HG03460 (cell line): Measurements from ENCODE around the gene LRRC73.
"Not testable (repeated sequence)": the region's sequence is repeated elsewhere in the genome, so short reads cannot be mapped to it uniquely, and the experiment has no call there.

Source experiments
- ATAC-seq: cut with Tn5 transposase; IDR thresholded peaks from one replicate; pipeline ENCODE4 v1.9.1; 2021; ENCODE audit not compliant: unreplicated experiment

LRRC73 gene

DNA sequence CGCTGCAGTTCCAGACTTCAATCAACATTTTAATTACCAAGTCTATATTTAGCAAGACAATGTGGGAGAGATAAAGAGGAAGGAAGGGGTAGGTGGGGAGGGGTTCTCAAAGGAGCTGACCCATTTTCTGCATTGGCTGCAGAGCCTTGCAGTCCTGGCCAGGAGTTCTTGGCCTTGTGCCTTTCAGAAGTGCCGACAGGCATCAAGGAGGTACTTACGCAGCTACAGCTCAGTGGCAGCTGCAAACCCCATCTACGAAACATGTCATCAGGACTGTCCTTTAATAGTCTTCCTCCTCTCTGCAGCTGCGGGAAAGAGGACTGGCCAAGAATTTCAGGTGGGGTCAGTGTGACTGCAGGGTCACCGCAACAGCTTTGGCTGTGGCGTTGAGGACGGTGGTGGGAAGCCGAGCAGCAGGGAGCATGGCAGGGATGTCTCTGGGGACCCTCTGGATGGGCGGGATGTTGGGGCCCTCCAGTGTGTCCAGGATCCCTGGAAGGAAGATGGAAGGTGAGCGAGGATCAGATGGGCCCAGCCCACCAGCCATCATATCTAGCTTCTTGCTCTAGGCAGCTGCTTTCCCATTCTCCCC is 1.8 kb upstream of the LRRC73 start:
- no peak for ATAC-seq

DNA sequence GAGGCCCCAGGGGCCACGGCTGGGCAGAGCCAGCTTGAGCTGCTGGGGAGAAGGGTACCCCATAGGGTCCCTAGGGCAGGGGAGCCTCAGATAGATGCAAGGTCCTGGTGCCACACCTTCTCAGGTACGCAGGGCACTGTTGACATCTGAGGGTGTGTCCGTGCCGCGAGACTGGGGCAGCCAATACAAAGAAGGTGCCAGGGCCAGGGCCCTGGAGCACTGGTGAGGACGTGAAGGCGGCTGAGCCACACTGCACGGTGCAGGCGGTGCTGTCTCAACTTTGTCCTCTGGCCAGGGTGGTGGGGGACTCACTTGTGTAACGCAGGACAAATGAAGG is 649 bp upstream of the LRRC73 start:
- ATAC-seq: no peak

GRCh38 chr6:43509142-43509983 is 783 bp downstream of the LRRC73 start:
- ATAC-seq: no peak

DNA sequence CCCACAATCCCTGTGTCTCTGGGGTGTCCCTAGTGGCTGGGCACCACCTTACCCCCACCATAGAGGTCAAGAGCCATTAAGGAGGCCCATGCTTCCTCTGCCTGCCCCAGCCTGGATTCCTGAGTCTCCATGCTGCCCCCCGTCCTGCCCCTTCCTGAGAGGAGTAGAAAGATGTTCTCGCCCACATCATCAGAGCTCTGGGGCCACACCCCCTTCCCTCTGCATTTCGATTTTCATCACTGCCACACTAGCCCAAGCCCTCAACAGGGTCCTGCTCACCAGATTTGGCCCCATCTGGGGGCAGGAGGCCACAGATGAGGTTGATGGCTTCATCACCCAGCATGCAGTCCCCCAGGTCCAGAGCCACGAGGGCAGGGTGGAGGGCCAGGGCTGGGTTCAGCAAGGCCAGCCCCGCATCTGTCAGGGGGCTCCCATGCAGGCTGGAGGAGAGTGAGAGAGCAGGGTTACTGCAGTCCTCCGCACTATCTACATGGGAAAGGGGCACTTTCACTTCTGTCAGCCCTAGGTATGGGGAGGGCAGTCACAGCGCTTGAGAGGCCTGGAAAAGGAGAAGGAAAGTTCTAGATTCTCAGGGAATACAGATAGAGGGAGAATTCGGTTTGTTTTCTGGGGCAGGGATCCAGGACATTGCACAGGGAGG is 1.5 kb downstream of the LRRC73 start:
- no peak for ATAC-seq

- peak; percentile 56 for ATAC-seq
Observed at GRCh38 chr6:43506667-43507471, 3.3 kb downstream of the LRRC73 start.

GRCh38 chr6:43506171-43506570 is 4.0 kb downstream of the LRRC73 start:
- no peak for ATAC-seq

DNA sequence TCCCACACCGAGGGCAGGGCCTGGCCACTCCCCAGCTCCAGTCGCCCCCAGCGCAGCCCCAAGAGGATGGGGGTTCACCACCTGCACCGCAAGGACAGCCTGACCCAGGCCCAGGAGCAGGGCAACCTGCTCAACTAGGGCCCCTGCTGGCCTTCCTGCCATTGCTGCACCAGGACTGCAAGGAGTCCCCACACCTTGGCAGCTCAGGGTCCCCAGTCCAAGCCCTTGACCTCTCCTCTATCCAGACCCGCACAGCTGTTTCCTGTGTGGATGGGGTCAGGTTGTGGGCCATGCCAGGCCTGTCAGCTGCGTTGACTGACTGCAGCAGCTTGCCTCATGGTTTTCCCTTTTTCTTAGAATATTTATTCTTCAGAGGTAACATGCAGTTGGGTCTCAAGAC is 4.4 kb downstream of the LRRC73 start:
- ATAC-seq: no peak

DNA sequence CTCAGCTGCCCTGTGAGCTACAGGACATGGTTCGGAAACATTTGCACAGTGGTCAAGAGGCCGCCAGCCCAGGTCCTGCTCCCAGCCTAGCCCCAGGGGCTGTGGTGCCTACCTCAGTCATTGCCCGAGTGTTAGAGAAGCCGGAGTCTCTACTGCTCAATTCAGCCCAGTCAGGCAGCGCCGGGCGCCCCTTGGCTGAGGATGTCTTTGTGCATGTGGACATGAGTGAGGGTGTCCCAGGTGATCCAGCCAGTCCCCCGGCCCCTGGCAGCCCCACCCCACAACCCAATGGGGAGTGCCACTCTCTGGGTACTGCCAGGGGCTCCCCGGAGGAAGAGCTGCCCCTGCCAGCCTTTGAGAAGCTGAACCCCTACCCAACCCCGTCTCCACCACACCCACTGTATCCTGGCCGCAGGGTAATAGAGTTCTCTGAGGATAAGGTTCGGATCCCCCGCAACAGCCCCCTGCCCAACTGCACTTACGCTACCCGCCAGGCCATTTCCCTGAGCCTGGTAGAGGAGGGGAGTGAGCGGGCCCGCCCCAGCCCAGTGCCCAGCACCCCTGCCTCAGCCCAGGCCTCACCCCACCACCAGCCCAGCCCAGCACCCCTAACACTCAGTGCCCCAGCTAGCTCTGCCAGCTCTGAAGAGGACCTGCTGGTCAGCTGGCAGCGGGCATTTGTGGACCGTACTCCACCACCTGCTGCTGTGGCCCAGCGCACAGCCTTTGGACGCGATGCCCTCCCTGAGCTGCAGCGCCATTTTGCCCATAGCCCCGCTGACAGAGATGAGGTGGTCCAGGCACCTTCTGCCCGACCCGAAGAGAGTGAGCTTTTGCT is 5.2 kb downstream of the LRRC73 start:
- no peak for ATAC-seq

- no peak for ATAC-seq
Observed at GRCh38 chr6:43503443-43503842, 6.7 kb downstream of the LRRC73 start.

DNA sequence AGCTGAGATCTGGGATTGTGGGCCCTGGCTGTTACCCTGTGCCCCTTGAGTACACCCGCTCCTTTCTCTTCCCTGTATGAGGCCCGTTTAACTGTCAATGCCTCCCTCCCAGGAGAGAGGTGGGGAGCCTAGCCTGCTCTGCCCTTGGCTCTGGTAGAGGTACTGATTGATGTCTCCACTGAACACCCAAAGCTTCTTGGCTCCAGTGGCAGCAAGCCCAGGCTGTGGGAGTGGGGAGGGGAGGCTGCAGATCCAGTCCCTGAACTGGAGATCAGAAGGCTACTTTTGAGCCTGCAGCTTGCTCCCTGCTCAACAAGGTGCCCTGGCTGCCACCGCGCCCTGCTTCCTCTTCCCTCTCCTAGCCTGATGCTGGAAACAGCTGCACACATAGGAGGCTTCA is 7.5 kb downstream of the LRRC73 start:
- no peak for ATAC-seq

DNA sequence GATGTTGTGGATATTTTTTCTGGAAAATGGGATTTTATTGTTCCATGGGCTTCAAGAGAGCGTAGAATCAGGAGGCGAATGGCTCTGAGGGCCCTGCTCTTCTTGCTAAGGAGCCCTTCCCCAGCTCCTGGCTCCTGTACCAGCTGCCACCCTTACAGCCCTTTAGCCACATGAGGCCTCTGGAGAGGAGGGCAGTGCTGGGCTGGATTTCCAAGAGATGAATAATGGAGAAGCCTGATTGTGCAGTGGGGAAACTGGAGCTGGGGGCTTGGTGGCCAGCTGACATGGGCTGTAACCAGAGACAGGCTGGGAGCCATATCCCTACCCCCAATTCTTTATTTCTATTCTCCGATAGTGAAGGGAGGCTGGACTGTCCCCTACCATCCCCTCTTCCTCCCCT is 9.2 kb downstream of the LRRC73 start:
- ATAC-seq: no peak

- ATAC-seq: no peak
Observed at GRCh38 chr6:43499028-43499815, 10.9 kb downstream of the LRRC73 start.

DNA sequence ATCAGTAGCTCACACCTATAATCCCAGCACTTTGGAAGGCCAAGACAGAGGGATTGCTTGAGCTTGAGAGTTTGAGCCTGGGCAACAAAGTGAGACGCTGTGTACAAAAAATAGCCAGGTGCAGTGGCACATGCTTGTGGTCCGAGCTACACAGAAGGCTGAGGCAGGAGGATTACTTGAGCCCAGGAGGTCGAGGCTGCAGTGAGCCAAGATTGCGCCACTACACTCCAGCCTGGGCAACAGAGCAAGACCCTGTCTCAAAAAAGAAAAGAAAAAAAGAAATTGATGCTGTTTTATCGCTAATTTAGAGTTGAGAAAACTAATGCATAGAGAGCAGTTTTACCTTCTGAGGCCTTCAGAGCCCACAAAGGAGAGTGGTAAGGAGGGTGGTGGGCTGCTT is 11.9 kb downstream of the LRRC73 start:
- ATAC-seq: not testable (repeated sequence)

DNA sequence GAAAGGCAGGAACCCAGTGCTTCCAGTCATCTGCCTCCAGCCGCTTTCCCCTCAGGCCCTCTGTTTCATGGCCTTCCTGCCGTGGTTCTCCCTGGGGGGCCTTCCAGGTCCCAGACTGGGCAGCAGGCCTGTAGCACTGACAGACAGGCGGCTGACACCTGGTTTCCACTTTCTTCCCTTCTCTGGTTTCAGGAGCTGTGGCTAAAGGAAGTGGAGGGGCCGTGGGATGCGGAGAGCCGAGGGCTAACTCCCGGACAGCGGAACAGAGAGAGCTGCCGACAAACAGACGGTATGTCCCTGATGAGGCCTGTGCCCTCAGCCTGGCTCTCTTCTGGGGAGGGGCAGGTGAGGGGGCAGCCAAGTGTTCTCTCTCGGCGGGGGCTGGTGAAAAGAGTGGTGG is 12.5 kb downstream of the LRRC73 start:
- ATAC-seq: no peak

- ATAC-seq: no peak
Observed at GRCh38 chr6:43497129-43497396, 13.1 kb downstream of the LRRC73 start.

DNA sequence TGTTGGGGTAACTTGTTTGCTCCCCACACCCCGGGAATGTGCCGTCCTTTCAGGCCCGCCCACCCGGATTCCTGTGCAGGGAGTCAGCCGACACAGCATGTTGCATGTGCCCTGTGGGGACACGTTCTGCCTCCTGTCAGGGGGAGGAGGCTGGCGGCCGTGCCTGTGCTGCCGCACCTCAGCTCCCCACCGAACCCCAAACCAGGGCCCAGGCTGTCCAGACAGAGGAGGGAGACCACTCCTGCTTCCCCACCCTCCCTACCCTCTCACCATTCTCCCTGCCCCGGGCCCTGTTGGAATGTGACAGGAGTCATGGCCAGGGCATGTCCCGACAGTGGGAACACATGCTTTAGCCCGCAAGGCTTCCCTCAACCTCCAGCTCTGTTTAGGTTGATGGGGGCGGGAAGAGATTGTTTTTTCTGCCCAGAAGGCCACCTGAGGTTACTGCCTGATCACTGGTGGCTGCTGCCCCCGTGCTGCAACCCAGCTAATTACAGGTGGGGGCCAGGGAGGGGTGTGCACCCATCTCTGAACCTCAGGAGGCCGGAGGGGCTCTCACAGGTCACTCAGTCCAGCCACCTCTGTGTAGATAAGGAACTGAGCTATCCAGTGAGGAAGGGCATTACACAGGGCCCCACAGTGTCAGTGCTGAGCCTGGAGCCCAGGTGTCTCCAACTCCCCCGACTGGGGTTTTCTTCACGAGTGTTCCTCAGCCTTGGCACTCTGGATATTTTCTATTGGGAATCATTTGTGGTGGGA is 13.6 kb downstream of the LRRC73 start:
- ATAC-seq: no peak

GRCh38 chr6:43495409-43495941 is 14.7 kb downstream of the LRRC73 start:
- no peak for ATAC-seq

DNA sequence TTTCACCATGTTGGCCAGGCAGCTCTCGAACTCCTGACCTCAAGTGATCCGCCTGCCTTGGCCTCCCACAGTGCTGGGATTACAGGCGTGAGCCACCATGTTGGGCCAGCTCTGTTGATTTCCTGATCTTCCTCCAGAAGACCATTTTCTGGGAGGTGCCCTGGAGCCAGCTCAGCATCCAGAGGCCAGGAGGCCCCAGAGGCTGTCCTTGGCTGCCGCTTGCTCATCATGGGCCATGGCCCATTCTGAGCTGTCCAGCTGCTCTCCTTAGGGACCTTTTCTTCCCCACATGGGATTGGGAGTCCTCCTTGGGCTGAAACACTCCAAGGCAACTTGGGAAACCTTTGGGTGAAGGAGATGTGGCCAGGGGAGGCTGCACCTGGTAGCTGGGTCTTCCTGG is 15.4 kb downstream of the LRRC73 start:
- ATAC-seq: no peak

DNA sequence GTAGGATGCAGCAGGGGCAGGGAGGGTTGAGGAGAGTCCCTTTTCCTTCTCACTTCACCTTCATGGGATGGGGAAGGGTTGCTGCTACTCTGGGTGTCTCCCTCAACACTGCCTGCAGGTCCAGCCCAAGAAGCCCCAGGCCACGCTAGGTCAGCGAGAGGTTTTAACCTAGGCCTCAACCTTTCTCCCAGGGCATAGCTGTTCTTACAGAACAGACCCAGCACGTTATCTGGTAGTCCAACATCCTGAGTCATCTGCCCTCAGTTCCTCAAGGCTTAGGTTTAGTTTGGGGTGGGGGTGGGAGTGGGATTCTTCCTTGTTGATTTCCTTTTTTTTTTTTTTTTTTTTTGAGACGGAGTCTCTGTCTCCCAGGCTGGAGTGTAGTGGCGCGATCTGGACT is 15.8 kb downstream of the LRRC73 start:
- no peak for ATAC-seq
